ENCODE results near the gene NPB.
"Not testable (repeated sequence)": the region's sequence is repeated elsewhere in the genome, so short reads cannot be mapped to it uniquely, and the experiment has no call there.

Gene NPB

DNA sequence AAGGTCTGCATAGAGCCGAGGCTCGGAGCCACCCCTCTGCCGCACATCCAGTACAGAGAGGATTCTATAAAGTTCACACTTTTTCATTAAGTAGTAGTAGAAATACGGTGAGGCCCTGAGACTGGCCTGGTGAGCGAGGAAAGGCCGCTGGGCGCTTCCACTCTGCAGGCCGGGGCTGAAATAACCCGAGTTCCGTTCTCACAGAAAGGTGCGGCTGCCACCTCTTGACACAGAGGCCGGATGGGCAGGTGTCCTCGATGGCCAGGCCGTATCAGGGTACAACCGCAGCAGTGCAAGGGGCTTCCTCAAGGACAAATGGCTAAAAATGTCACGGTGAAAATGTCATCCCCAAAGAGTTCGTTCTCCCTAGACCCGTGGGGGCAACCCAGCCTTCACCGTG lies 9.9 kb downstream of the NPB start:
- no peak for DNase-seq (ENCODE audit: low read depth)

DNA sequence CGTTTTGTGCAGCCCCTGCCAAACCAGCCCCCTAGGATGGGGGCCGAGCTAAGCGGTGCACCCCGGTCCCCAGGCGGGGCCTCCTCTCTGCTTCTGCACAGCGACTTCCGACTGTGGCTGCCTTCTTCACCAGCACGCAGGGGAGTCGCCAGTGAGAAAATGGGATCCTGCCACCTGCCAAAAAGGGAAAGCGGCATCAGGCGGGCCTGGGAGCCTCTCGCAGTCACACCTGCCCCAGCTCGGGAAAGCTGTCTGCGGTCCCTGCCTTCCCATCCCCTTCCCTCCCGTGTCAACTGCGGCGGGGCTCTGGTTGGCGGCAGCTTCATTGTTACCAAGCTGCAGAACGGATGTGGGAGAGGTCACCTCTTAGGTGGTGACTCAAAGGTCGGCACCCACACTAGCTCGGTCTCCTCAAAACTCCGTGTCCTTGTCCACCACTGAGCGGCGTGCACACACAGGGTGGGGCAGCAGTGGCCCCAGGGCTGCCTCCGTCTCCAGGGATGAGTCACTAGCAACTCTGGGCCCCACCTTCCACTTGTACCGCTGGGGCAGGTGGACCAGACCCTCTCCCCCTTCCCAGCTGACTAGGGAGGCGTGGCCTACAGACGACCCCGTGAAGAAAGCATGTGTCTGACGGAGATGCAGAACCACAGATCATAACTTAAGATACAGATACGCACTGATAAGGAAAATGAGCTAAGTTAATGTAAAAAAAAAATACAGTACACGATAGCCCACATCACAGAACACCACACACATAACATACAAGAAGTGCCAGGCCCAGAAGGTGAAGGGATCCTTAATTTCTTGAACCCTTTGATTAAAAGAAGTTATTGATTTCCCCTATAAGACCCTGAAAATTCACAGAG lies 10.6 kb downstream of the NPB start:
- DNase-seq (ENCODE audit: low read depth) = no peak

DNA sequence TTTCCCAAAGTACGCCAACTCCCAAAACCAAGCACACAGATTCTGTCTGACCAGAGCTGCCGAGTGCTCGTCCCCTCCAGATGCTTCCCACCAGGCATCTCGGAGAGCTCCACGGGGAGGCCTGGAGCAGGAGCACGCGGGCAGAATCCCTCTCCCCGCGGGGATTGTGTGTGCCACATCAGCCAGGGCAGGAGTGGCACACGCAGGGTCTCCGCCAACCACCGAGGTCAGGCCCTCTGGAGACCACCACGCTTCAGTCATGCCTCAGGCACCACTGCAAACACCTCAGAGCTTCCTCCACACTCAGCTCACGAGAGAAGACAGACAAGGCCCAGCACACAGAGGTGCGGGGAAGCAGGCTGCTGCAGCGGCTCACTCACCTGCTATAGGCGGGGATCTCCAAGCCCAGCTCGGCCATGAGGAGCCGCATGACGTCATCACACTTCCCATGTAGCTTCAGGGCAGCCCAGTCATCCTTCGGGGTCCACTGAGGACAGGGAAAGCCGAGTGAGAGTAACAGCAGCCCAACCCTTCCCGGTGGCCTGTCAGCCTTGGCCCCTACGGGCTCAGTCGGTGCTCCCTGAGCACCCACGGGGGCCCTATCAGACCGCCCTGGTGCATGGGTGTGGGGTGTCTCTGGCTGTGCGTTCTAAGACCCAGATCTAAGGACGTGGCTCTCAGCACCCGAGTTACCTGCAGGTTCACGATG lies 11.5 kb downstream of the NPB start:
- DNase-seq (ENCODE audit: low read depth) = no peak

DNA sequence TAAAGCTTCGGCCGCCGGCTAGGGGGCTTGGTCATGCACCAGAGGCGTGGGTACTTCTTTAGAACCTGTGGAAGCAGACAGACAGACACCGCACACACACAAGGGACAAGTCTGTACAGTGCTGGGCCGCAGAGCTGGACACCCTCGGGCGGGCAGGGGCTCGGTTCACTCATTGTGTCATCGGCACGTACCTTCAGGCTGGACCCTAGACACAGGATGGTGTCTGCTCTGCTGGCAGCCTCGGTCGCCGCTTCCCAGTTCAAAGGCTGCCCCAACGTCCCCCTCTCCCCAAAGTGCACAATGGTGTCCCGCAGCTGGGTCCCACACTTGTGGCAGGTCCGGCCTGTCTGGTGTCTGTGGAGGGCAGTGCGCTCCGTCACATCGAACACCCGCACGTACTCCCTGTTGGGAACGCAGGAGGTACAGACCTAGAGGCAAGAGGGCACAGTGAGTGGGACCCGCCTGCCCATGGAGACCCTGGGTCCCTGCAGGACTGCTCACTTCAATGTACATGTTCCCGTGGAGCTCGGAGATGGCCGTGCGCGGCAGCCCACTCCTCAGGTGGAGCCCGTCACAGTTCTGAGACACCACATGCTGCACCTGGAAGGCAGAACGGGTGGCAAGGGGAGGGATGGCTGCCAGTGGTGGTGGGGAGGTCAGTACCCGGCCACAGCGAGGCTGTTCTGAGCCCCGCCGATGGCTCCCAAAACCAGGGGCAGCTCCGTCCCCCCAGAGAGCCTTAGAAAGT lies 12.2 kb downstream of the NPB start:
- DNase-seq (ENCODE audit: low read depth) = no peak

DNA sequence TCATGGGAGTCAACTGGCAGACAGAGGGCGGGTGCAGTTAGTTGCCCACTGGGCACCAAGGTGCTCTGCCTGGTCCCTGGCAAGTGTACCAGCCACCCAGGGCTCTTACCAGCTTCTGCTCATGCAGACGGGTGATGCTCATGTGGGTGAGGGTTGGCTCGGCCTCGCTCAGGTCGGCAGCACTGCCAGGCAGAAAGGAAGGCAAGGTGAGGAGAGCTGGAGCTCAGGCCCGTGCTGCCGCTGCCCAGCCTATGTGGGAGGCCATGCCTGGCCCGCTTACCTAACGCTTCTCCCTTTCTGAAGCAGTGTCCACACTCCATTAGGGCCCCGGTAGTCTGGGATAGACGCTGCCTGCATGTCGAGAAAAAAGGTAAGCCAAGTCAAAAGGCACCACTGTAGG lies 13.3 kb downstream of the NPB start:
- DNase-seq (ENCODE audit: low read depth) = no peak

DNA sequence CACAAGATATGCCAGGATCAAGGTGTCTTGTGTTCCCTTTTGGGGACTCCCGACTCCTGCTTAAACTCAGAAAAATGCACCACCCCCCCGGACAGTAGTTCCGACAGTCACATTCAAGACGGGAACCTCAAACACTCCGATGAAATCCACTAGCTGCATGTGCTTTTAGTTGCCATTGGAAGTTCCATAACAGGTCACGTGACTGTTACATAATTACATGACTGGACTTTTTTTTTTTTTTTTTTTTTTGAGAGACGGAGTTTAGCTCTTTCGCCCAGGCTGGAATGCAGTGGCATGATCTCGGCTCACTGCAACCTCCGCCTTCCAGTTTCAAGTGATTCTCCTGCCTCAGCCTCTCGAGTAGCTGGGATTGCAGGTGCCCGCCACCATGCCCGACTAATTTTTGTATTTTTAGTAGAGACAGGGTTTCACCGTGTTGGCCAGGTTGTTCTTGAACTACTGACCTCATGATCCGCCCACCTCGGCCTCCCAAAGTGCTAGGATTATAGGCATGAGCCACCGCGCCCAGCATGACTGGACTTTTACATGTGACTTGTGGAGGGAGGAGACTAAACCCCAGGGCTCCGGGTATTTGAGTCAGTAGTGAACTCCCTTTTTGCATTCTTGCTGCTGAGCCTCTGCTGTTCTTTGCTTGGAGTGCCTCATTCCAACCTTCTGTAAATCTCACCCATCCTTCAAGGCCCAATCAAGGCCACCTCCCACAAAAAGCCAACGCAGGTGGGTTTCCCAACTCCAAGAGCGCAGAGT lies 14.4 kb downstream of the NPB start:
- no peak for DNase-seq (ENCODE audit: low read depth)

DNA sequence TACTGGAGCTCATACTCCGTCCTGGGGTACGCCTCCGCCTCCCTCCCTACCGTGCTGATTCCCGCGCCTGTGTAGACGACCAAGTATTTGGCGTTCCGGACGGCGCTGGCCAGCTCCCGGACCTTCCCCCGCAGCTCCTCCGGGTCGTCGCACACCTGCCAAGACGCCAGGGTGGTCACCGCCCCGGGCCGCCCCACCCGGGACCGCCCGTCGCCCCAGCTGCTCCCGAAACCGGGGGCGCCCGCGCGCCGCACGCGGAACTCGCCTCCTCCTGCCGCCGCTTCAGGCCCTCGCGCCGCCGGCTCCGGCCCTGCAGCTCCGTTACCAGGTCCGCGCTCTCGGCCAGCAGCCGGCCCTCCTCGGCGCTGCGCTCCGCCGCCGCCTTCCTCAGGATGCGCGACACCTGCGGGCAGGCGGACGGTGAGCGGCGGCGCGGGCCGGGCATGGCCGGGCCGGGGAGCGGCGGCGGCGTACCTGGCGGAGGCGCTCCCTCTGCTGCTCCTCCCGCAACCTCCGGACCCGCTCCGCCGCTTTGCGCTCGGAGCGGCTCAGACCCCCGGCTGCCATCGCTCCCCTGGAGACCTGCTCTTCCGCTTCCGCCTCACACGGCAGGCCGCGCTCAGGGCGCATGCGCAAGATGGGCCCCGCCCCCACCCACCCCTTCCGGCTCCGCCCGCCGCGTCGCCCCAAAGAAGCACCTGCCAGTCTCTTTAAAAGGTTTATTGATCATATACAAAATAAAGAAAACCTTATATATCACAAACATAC lies 15.7 kb downstream of the NPB start, which contains the start of gene SIRT7:
SIRT7 (minus strand) TSS at position 612 of the 768 bp plus-strand sequence; CDS start at position 567, 45 bp downstream.
- DNase-seq (ENCODE audit: low read depth) = peak; percentile 49

DNA sequence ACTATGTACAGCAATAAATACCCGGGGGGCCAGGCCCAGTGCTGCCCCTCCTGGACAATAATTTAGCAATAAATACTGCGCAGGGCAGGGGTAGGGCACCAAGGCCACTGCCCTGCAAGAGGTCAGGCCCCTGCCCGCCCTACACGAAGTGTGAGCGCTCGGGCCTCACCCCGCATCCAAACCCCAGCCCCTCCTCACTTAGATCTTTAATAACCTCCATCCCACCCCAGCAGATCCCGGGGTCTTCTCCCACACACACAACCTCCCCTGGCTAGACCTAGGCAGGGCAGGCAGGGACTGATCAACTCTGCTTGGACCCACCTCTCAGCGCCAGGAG lies 16.3 kb downstream of the NPB start:
- DNase-seq (ENCODE audit: low read depth) = not testable (repeated sequence)

DNA sequence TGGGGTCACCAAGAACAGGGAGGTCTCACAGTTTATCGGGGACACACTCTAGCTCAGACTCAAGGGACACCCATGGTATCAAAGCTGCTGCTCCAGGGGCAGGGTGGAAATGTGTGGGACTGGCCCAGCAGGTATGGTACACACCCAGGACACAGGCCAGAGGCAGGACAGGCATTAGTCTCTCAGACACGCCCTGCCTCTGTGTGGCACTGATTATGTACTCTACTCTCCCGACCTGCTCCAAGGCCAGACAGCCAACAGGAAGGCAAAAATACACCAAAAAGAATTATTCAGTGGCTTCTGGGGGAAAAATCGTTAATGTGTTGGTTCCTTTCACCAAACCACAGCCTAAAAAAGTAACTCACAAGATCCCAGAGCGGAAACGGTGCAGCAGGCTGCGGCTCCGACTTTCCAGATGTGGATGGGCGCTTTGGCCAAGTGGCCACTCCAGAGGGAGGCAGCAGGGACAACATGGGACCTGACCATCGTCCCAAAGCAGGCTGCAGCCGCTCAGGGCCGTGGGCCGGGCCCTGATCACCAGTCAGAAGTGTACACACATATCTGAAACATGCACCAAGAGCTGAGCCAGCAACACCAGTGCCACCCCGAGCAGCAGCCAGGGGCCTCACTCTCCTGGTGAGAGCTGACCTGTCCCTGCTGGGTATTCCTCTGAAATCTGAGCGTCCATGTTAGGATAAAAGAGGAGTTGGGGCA lies 17.0 kb downstream of the NPB start:
- no peak for DNase-seq (ENCODE audit: low read depth)

DNA sequence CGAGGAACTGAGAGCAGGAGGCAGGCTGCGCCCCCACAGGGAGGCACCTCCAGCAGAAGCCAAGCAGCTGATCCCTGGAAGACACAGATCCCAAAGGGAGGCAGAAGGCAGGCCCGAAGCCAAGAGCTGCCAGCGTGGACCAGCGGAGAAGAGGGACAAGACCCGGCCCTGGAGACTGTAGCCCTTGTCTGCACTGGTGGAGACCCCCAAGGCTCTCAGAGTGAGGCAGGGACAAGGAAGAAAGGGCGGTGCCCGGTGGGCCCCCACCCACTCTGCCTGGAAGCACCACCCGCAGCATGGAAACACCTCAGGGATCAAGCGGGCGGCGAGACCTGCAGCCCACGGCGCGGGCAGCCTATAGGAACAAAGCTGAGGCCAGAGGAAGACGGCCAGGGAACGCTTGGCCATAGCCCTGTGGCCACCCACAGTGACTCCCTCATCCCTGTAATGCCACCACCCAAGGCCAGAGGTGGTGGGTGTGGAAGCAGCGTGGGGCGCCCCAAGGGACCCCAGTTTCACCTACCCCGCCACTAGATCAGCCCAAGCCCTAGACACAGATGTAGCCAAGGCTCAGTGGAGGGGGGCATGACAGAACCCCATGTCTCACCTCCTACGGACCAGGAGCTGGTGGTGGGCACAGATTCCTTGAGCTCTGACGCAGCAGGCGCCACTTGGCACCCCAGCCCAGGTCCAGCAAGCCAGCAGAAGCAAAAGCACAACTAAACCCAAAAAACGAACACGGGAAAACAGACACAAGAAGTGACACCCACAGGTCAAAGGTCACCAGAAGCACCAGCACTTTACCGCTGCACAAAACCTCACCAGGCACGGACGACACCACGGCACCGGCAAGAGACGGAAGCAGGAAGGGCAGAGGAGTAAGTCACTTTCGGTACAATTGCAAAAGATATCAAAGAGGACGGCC lies 18.8 kb downstream of the NPB start:
- DNase-seq (ENCODE audit: low read depth) = no peak

DNA sequence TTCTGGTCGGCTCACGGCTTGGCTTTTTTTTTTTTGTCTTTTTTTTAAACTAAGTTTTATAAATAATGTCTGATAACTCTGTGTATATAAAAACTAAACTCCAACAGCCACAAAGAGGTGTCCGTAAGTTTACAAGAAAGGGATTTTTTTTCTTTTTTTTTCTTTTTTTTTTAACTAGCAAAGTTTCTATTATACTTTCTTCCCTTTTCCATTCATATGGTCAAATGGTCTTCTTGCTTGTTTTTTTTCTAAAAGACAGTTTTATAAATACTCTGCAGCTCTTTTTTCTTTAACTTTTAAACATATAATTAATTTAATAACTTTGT lies 19.5 kb downstream of the NPB start:
- DNase-seq (ENCODE audit: low read depth) = no peak

DNA sequence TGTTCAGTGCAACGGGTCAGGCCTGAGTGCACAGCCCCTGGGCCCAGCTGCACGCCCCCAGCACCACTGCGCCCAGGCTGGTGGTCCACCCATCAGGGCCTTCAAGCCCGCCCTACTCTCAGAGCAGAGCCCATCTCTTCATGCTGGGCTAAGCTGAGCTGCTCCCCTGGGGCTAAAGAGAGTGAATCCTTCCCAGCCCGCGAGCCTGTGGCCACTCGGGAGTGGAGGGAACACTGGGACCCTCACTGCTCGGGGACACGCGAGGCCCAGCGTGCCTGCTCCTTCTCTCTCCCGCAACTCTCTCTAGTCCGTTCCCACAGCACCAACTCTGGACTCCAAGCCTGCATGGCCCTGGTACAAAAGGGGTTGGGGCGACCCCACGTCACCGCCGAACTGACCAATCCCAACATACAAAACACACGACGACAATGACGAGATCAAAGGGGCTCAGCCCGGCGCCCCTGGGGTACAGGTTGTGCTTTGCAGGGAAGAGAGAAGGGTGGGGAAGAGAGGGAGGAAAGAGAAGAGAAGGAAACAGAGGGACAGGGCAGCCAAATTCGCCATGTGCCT lies 20.0 kb downstream of the NPB start:
- no peak for DNase-seq (ENCODE audit: low read depth)

DNA sequence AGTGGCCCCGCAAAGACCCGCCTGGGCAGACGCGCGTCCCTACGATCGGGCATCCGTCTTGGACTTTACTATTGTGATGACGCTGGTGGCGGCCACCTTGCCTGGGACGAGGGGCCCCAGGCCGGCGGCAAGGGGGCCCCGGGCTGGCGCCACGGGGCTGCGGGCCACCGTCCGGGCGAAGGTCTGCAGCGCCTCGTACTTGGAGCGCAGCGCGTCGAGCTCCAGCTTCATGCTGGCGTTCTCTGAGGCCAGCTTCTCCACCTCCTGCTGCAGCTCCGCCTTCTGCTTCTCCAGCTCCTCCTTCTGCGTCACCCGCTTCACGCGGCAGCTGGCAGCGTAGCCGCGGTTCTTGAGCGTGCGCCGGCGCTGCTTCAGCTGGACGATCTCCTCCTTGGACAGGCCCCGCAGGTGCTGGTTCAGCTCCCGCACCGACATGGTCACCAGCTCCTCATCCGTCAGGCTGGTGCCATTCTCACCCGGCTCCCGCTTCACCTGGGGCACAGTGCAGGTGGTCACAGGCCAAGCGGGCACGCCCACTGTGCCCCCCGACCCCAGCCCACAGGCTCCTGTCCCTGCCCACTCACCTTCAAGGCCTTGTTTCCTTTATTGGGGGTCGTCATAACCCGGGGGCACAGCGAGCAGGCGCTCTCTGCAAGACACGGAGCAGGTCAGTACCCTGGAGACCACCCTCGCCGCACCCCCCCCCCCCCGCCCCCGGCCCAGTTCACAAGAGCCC lies 20.7 kb downstream of the NPB start:
- no peak for DNase-seq (ENCODE audit: low read depth)

DNA sequence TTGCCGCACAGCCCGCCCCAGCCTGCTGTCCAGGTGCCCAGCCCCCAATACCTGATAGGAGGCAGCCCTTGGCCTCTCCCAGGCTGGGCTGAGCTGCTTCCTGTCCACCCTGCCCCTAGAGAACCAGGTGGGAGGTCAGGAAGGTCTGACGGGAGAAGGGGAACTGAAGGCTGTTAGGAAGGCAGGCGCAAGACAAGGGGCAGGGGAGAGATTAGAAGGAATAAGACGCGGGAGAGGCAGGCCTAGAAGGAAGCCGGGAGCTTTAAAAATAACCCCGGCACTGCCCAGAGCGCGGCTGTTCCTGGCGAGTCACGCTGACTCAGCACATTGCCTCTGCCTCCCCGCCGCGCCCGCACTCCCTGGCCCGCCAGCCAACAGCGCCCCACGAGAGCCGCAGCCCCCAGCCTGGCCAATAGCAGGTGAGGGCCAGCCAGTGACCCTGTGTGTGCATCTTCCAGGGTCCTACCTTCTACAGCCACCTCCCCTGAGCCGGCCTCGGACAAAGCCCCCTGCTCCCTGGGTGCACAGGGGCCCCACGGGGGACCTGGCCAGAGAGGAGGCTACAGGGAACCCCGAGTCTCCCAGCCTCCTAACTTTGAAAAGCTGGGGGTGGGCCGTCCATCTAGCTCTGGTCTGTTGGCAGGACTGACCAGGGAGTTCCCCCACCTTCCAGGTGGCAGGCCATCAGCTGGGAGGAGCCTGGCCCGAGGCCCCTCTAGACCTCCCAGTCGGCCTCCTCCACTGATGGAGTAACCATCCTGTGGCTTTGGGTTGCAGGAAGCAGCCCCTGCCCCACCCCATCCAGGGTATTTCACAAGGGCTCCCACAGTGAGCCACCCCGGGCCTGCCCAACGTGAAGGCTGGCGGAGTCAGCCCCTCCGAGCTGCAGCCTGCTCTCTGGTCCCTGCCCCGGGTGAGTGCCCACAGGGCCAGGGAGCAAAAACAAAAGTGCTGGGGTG lies 21.5 kb downstream of the NPB start:
- no peak for DNase-seq (ENCODE audit: low read depth)

DNA sequence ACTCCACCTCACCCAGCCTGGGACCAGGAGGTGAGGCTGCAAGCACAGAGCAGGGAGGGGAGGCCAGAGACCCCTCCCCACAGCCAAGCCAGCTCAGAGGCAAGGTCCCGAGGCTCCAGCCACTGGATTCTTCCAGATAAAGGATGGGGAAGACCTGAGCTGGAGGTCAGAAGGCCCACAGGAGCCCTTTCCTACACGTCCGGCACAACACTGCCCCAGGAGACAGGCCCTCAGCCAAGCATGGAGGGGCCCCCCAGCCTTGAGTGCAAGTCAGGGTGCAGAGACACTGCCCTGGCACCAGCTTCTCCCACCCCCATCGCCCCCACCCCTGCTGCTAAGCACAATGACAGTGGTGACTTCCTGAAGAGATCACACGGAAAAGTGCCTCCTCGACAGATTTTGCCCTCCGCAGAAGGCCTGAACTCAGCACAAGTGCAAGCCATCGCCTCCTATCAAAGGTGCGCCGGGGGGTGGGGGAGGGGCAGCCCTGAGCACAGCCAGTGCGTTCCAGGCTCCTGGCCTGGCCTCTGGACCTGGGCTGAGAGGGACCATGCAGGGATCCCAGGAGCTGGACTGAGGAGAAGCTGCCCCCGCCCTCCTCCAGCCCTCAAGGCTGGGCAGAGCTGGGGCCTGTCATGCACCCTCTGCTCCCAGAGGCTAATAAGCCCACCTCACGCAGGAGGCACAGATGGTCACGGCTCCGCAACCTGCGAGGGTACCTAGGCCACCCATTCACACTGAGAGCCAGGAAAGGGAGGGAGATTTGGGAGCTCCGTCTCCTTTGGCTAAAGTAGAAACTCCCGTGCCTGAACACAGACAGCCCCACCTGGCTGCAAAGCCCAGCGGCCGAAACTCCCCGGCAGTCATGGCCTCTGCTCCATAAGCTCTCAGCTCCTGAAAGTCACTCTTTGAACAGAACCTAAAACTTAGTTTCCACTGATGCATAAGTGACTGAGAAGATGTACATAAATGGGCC lies 22.8 kb downstream of the NPB start:
- no peak for DNase-seq (ENCODE audit: low read depth)

DNA sequence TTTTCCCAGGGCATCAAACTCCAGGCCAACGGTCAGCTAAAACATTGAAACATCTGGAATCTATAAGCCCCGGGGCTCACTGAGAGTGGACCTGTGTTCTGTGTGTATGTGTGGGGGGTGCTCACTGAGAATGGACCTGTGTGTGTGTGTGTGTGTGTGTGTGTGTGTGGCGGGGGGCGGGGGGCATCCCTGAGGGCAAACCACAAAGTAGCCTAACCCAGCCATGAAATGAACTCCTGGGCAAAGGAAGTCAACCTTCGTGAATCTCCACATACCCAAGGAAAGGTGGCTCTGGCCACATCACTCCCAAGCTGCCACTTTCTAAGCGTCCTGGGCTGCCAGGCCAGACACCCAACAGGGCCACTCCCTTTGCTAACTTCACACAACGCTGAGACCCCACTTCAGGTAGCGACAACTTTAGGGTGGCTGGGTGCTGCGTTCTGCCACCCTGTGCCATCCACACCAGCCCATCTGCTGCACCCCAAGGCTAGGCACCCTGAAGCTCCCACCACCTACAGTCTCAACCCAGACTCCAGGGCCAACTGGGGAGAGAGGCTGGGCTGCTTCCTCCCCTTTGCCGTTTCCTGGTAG lies 23.9 kb downstream of the NPB start:
- no peak for DNase-seq (ENCODE audit: low read depth)

All from stimulated activated CD8-positive, alpha-beta memory T cell treated with anti-CD3 and anti-CD28 coated beads, Interleukin-15, amount 100 ng/mL, for 1 hour (primary cell).